Suprapubic skin (tissue), 3 donors: ENCODE data around the gene NPAS2.

Experiments used
- EP300 ChIP-seq: sonication (generic); formaldehyde crosslinking; IDR thresholded peaks from one replicate; pipeline ENCODE4 v1.6.1; 2017; ENCODE audit warnings: antibody characterized with exemption
- POLR2A ChIP-seq, 2 donors: fragments of 450-650 bp; IDR thresholded peaks; one replicate each; pipeline ENCODE4 v1.6.1; 2017; ENCODE audit warnings: antibody characterized with exemption in 2 of 2, mild to moderate bottlenecking in 2 of 2, moderate library complexity in 2 of 2
- TF ChIP-seq, protein P1 (sequence below), 2 donors: fragments of 200-600 bp in 1 of 2; fragments of 450-650 bp in 1 of 2; sonication (generic) in 1 of 2; IDR thresholded peaks; one replicate each; pipeline ENCODE4 v1.5.1; 2016 to 2019; ENCODE audit warnings: antibody characterized with exemption in 2 of 2, mild to moderate bottlenecking in 1 of 2, moderate library complexity in 1 of 2

DNA sequence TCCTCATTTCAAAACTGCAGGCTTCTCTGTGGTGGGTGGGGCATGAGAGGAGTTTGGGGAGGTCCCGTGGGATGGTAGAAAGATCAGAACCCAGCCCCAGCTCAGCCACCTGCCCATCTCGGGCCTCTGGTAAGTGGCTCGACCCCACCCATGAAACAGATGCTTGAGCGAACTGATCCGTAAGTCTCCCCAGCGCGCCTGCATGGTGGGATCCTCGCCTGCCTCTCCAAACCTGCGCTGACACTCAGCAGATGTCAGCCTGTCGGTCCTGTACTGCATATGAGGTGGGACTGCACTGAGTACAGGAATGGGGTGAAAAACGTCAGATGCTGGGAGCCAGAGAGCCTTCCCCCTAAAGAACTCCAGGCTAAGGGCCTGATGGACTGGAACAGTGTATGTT, 166.2 kb downstream of the NPAS2 start:
- TF ChIP-seq, protein P1, sequence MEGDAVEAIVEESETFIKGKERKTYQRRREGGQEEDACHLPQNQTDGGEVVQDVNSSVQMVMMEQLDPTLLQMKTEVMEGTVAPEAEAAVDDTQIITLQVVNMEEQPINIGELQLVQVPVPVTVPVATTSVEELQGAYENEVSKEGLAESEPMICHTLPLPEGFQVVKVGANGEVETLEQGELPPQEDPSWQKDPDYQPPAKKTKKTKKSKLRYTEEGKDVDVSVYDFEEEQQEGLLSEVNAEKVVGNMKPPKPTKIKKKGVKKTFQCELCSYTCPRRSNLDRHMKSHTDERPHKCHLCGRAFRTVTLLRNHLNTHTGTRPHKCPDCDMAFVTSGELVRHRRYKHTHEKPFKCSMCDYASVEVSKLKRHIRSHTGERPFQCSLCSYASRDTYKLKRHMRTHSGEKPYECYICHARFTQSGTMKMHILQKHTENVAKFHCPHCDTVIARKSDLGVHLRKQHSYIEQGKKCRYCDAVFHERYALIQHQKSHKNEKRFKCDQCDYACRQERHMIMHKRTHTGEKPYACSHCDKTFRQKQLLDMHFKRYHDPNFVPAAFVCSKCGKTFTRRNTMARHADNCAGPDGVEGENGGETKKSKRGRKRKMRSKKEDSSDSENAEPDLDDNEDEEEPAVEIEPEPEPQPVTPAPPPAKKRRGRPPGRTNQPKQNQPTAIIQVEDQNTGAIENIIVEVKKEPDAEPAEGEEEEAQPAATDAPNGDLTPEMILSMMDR (IDR thresholded peaks at IDR 0.05), result no peak
- TF ChIP-seq POLR2A (IDR thresholded peaks at IDR 0.05) (no peak), EP300 (no peak)
